PC-9 (cell line): ENCODE measurements around the gene ZNF415. TPM values are rescaled to one million over a fixed set of nuclear protein-coding genes. Genes with fewer than 3 reads are reported as not detected.

Experiments used
- BruUV-seq: library from RNA; stranded (reverse); fragments of 400-500 nt; replicated peaks from 2 replicates; lab custom pipeline; 2021; lab: Mats Ljungman, UMichigan
- CTCF ChIA-PET: fragments of 300-600 bp; sonication (Branson Sonifier 250); formaldehyde crosslinking; loops from one replicate; lab custom pipeline; 2022; ENCODE audit warnings: antibody characterized with exemption; lab: Charles Lee
- POLR2A ChIA-PET: fragments of 300-600 bp; sonication (Branson Sonifier 250); formaldehyde crosslinking; loops from one replicate; lab custom pipeline; 2022; ENCODE audit warnings: antibody characterized with exemption; ENCODE audit not compliant: unreplicated experiment; lab: Charles Lee
- DNase-seq, 2 experiments: peaks; one replicate each; pipeline versions ENCODE4 v3.0.0 to v3.0.0-alpha.2; 2015 to 2022; ENCODE audit warnings: mixed read lengths in 1 of 2
- H2AFZ ChIP-seq: fragments of 200-600 bp; sonication (generic); 2 replicates; pipeline ENCODE4 v1.8.1; 2017; ENCODE audit warnings: antibody characterized with exemption
- H3F3A ChIP-seq: fragments of 200-600 bp; sonication (generic); 2 replicates; pipeline ENCODE4 v1.8.1; 2017; ENCODE audit warnings: antibody characterized with exemption, mild to moderate bottlenecking, low read depth; ENCODE audit not compliant: insufficient read depth
- H3K27ac ChIP-seq: fragments of 200-600 bp; sonication (generic); 2 replicates; pipeline ENCODE4 v1.6.1; 2016; ENCODE audit warnings: mixed run types
- H3K27me3 ChIP-seq: fragments of 200-600 bp; sonication (generic); 2 replicates; pipeline ENCODE4 v1.6.1; 2016; ENCODE audit warnings: low read depth, mixed run types; ENCODE audit not compliant: insufficient read depth
- H3K36me3 ChIP-seq: fragments of 200-600 bp; sonication (generic); 2 replicates; pipeline ENCODE4 v1.6.1; 2016; ENCODE audit warnings: low read depth, mixed run types
- H3K4me1 ChIP-seq: fragments of 200-600 bp; sonication (generic); replicated peaks from 2 replicates; pipeline ENCODE4 v1.6.1; 2016; ENCODE audit warnings: mixed run types; ENCODE audit not compliant: insufficient read depth
- H3K4me2 ChIP-seq: fragments of 200-600 bp; sonication (generic); 2 replicates; pipeline ENCODE4 v1.6.1; 2017; ENCODE audit warnings: mixed run types
- H3K4me3 ChIP-seq: fragments of 200-600 bp; sonication (generic); 2 replicates; pipeline ENCODE4 v1.6.1; 2016; ENCODE audit warnings: mixed run types
- H3K79me2 ChIP-seq: fragments of 200-600 bp; sonication (generic); 2 replicates; pipeline ENCODE4 v1.6.1; 2017; ENCODE audit warnings: low read depth, mixed run types
- H3K9me2 ChIP-seq: fragments of 200-600 bp; sonication (generic); 2 replicates; pipeline ENCODE4 v1.8.1; 2017; ENCODE audit warnings: mild to moderate bottlenecking; ENCODE audit not compliant: insufficient read depth
- H3K9me3 ChIP-seq: fragments of 200-600 bp; sonication (generic); 2 replicates; pipeline ENCODE4 v1.8.1; 2016; ENCODE audit warnings: low read depth; ENCODE audit not compliant: insufficient read depth
- H4K20me1 ChIP-seq: fragments of 200-600 bp; sonication (generic); 2 replicates; pipeline ENCODE4 v1.8.1; 2017; ENCODE audit not compliant: insufficient read depth
- EZH2 ChIP-seq: fragments of 200-600 bp; sonication (generic); IDR thresholded peaks from 2 replicates; pipeline ENCODE4 v1.8.0; 2017; ENCODE audit warnings: antibody characterized with exemption, low read depth
- intact Hi-C: fragments of 100-400 bp; cut with micrococcal nuclease; formaldehyde crosslinking; loops from one replicate; pipeline ENCODE4 v1.10.0; 2022; ENCODE audit not compliant: unreplicated experiment
- total RNA-seq: library from RNA; stranded (reverse); gene quantifications from 2 replicates; pipeline ENCODE4 v1.2.3, GENCODE V29; 2021
- TF ChIP-seq, protein P1 (sequence below): fragments of 200-600 bp; sonication (generic); conservative IDR thresholded peaks from 2 replicates; pipeline ENCODE4 v1.6.1; 2017; ENCODE audit warnings: mixed run types, antibody characterized with exemption, mild to moderate bottlenecking, moderate library complexity

The ZNF415 gene
- total RNA-seq, 1 experiment from 2014 or later = 12.9 TPM

DNA sequence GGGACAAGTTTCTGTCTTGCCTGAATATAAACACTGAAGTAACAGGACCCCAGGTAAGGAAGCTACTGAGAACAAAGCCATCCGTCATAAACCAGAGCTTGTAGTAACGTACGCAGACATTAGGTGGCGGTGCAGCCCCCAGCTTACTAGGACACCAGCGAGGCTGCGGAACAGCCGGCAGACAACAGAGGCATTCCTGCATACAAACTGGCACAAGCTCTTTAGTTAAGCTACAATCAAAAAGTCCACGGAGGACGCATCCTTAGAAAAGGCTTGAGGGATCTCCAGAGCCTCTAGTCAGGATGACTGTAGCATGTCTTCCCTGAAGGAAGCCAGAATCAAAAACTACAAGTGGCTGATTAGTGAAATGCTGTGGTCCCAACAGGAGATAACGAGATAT is 55.7 kb downstream of the ZNF415 start:
- DNase-seq = no peak
- H3K36me3 ChIP-seq = peaks cover 73% of the 10 kb centered on the region
- H3K9me2 ChIP-seq = no peaks in the 10 kb centered on the region
- H2AFZ ChIP-seq = no peak overlapping the region
- H3K4me1 ChIP-seq = no peaks in the 10 kb centered on the region
- H3K79me2 ChIP-seq = no peaks in the 10 kb centered on the region
- no peak overlapping the region for H3K4me3 ChIP-seq
- no peaks in the 10 kb centered on the region for H3K27me3 ChIP-seq
- H3K27ac ChIP-seq = no peak overlapping the region
- intact Hi-C loops = no loop called here
- TF ChIP-seq EZH2 = no peak
- TF ChIP-seq, protein P1, sequence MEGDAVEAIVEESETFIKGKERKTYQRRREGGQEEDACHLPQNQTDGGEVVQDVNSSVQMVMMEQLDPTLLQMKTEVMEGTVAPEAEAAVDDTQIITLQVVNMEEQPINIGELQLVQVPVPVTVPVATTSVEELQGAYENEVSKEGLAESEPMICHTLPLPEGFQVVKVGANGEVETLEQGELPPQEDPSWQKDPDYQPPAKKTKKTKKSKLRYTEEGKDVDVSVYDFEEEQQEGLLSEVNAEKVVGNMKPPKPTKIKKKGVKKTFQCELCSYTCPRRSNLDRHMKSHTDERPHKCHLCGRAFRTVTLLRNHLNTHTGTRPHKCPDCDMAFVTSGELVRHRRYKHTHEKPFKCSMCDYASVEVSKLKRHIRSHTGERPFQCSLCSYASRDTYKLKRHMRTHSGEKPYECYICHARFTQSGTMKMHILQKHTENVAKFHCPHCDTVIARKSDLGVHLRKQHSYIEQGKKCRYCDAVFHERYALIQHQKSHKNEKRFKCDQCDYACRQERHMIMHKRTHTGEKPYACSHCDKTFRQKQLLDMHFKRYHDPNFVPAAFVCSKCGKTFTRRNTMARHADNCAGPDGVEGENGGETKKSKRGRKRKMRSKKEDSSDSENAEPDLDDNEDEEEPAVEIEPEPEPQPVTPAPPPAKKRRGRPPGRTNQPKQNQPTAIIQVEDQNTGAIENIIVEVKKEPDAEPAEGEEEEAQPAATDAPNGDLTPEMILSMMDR = peak; percentile 35; the same call in 1 of the 2 replicates
- H3F3A ChIP-seq = no peaks in the 10 kb centered on the region
- no TSS peak for BruUV-seq
- POLR2A ChIA-PET = no interaction called here
- H3K4me2 ChIP-seq = no peak overlapping the region
- peaks cover 40% of the 10 kb centered on the region for H3K9me3 ChIP-seq
- CTCF ChIA-PET = no interaction called here
- no peaks in the 10 kb centered on the region for H4K20me1 ChIP-seq

DNA sequence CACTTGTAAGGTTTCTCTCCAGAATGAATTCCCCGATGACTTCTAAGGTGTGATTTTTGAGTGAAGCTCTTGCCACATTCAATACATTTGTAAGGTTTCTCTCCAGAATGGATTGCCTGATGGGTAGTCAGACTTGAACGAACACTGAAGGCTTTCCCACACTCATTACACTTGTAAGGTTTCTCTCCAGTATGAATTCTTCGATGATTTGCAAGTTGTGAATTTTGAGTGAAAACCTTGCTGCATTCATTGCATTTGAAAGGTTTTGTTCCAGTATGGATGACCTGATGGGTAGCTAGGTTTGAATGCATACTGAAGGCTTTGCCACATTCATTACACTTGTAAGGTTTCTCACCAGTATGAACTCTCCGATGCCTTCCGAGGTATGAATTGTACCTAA is 63.9 kb downstream of the ZNF415 start:
- no peak for TF ChIP-seq EZH2
- TF ChIP-seq, protein P1 = no peak
- POLR2A ChIA-PET = no interaction called here
- peaks cover 78% of the 10 kb centered on the region for H3K36me3 ChIP-seq
- no peaks in the 10 kb centered on the region for H3K27me3 ChIP-seq
- no peak overlapping the region for H3K4me2 ChIP-seq
- H2AFZ ChIP-seq = no peak overlapping the region
- H3K9me3 ChIP-seq = peaks cover 93% of the 10 kb centered on the region
- no peak for DNase-seq
- intact Hi-C loops = no loop called here
- H3K4me1 ChIP-seq = no peaks in the 10 kb centered on the region
- peak overlapping the region; percentile 35 for H3K4me3 ChIP-seq
- H3K9me2 ChIP-seq = no peaks in the 10 kb centered on the region
- CTCF ChIA-PET = no interaction called here
- BruUV-seq = no TSS peak
- no peaks in the 10 kb centered on the region for H3F3A ChIP-seq
- H3K79me2 ChIP-seq = no peaks in the 10 kb centered on the region
- H3K27ac ChIP-seq = no peak overlapping the region
- H4K20me1 ChIP-seq = no peaks in the 10 kb centered on the region

DNA sequence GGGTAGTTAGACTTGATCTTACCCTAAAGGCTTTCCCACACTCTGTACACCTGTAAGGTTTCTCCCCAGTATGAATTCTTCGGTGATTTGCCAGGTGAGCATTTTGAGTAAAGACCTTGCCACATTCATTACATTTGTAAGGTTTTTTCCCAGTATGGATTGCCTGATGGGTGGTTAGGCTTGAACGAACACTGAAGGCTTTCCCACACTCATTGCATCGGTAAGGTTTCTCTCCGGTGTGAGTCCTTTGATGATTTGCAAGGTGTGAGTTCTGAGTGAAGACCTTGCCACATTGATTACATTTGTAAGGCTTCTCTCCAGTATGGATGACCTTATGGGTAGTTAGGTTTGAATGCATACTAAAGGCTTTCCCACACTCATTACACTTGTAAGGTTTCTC is 64.5 kb downstream of the ZNF415 start:
- no peaks in the 10 kb centered on the region for H3K4me1 ChIP-seq
- H3K9me2 ChIP-seq = no peaks in the 10 kb centered on the region
- 0 out of 2 replicates have a peak overlapping the region, but pooled peaks have one; percentile 35 for H3K4me3 ChIP-seq
- H3K9me3 ChIP-seq = peaks cover 89% of the 10 kb centered on the region
- H3K27me3 ChIP-seq = no peaks in the 10 kb centered on the region
- TF ChIP-seq, protein P1 = no peak
- ChIA-PET POLR2A (no interaction called here), CTCF (no interaction called here)
- no peak for DNase-seq
- H4K20me1 ChIP-seq = no peaks in the 10 kb centered on the region
- peaks cover 72% of the 10 kb centered on the region for H3K36me3 ChIP-seq
- H2AFZ ChIP-seq = no peak overlapping the region
- intact Hi-C loops = no loop called here
- BruUV-seq = no TSS peak
- H3K27ac ChIP-seq = no peak overlapping the region
- H3K4me2 ChIP-seq = no peak overlapping the region
- H3F3A ChIP-seq = no peaks in the 10 kb centered on the region
- no peaks in the 10 kb centered on the region for H3K79me2 ChIP-seq
